Upper lobe of left lung (tissue), 6 donors: ENCODE measurements around the gene NEURL1. TPM values are rescaled to one million over a fixed set of nuclear protein-coding genes. Genes with fewer than 3 reads are reported as not detected.

Experiments used
- ATAC-seq, 2 donors: fragments of 200-7000 bp; cut with Tn5 transposase; one replicate each; pipeline ENCODE4 v1.9.1; 2022; ENCODE audit warnings: mild to moderate bottlenecking in 2 of 2, moderate library complexity in 2 of 2; ENCODE audit not compliant: low FRiP score in 2 of 2
- DNase-seq, 2 donors: peaks; one replicate each; pipeline ENCODE4 v3.0.0-alpha.2; 2019 to 2020
- H3K27ac ChIP-seq, 4 donors: fragments of 200-600 bp; sonication (generic); one replicate each; pipeline ENCODE4 v1.5.1; 2016 to 2019
- H3K27me3 ChIP-seq, 4 donors: fragments of 200-600 bp; sonication (generic); one replicate each; pipeline ENCODE4 v1.5.1; 2017 to 2019
- H3K36me3 ChIP-seq, 4 donors: fragments of 200-600 bp; sonication (generic); one replicate each; pipeline ENCODE4 v1.5.1; 2016 to 2019
- H3K4me1 ChIP-seq, 4 donors: fragments of 200-600 bp; sonication (generic); one replicate each; pipeline ENCODE4 v1.5.1; 2018 to 2019
- H3K4me3 ChIP-seq, 4 donors: fragments of 200-600 bp; sonication (generic); one replicate each; pipeline ENCODE4 v1.5.1; 2017 to 2019; ENCODE audit warnings: mild to moderate bottlenecking in 2 of 4, moderate library complexity in 1 of 4
- H3K9me3 ChIP-seq, 4 donors: fragments of 200-600 bp; sonication (generic); one replicate each; pipeline ENCODE4 v1.5.1; 2018 to 2019
- EP300 ChIP-seq, 4 donors: sonication (generic); formaldehyde crosslinking; IDR thresholded peaks; one replicate each; pipeline ENCODE4 v1.5.1; 2017; ENCODE audit warnings: antibody characterized with exemption in 4 of 4, control low read depth in 2 of 4
- POLR2A ChIP-seq, 4 donors: fragments of 450-650 bp; IDR thresholded peaks; one replicate each; pipeline ENCODE4 v1.5.1; 2016 to 2017; ENCODE audit warnings: antibody characterized with exemption in 4 of 4, mild to moderate bottlenecking in 2 of 4
- POLR2AphosphoS5 ChIP-seq, 2 donors: sonication (generic); formaldehyde crosslinking; IDR thresholded peaks; one replicate each; pipeline ENCODE4 v1.5.1; 2017; ENCODE audit warnings: antibody characterized with exemption in 2 of 2
- WGBS, 2 donors: methylation state at CpG; one replicate each; pipeline ENCODE4 v1.1.5; 2017 to 2018; 5-methylcytosine and 5-hydroxymethylcytosine counted together
- total RNA-seq, 6 donors: library from RNA; depleted of rRNA in 4 of 6; stranded (reverse); fragments of >200 nt in 4 of 6; gene quantifications; one replicate each; pipeline versions ENCODE4 v1.1.0 to v1.2.1, GENCODE V29; 2016 to 2021
- TF ChIP-seq, protein P1 (sequence below), 6 experiments: fragments of 450-650 bp in 4 of 6; fragments of 200-600 bp in 2 of 6; sonication (generic) in 2 of 6; IDR thresholded peaks; one replicate each; pipeline ENCODE4 v1.5.1; 2016 to 2019; ENCODE audit warnings: antibody characterized with exemption in 6 of 6
- donor health status: DM: no; HTN: no; CAD: no; lungs with moderate emphysema.
- donor health status: DM: no; HTN: yes; CAD: no; lungs with severe emphysema.

NEURL1 gene
- total RNA-seq, 6 donors from 2014 or later, result 0.22 to 1.1 (median 0.80) TPM; not detected in 1

DNA sequence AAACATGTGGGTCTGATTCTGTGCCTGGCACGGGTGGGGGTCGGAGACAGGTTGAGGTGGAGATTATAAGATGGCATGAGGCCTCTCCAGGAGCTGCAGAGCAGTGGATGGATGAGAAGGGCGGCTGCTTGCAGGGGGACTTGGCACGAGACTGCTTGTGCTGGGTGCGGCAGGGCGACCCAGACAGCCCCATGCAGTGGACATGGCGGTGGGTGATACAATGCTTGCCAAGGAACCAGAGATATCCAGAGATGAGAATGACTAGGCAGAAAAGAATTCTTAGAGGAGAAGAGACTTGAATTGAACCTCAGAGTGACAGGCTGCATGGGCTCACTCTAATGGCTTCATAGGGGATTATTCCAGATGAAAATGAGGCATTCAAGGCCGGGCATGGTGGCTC is 145.4 kb downstream of the NEURL1 start:
- H3K9me3 ChIP-seq, result no peaks in the 10 kb centered on the region
- H3K4me1 ChIP-seq, result peaks cover 5 to 28% (median 16%) of the 10 kb centered on the region in 4 donors
- ATAC-seq (no peak), DNase-seq (no peak)
- WGBS, 2 donors, result 85 to 90% methylated on average over 8 of the region's 8 CpGs
- H3K36me3 ChIP-seq, result peaks cover 0 to 2% (median 0%) of the 10 kb centered on the region in 4 donors
- no peak for TF ChIP-seq EP300 (IDR thresholded peaks at IDR 0.05)
- TF ChIP-seq POLR2AphosphoS5 (IDR thresholded peaks at IDR 0.05), result no peak
- TF ChIP-seq, protein P1, sequence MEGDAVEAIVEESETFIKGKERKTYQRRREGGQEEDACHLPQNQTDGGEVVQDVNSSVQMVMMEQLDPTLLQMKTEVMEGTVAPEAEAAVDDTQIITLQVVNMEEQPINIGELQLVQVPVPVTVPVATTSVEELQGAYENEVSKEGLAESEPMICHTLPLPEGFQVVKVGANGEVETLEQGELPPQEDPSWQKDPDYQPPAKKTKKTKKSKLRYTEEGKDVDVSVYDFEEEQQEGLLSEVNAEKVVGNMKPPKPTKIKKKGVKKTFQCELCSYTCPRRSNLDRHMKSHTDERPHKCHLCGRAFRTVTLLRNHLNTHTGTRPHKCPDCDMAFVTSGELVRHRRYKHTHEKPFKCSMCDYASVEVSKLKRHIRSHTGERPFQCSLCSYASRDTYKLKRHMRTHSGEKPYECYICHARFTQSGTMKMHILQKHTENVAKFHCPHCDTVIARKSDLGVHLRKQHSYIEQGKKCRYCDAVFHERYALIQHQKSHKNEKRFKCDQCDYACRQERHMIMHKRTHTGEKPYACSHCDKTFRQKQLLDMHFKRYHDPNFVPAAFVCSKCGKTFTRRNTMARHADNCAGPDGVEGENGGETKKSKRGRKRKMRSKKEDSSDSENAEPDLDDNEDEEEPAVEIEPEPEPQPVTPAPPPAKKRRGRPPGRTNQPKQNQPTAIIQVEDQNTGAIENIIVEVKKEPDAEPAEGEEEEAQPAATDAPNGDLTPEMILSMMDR (IDR thresholded peaks at IDR 0.05), result no peak
- TF ChIP-seq POLR2A (IDR thresholded peaks at IDR 0.05), result no peak
- H3K4me3 ChIP-seq, result no peak overlapping the region
- H3K27ac ChIP-seq, result peak overlapping the region in 1 of 4 donors; percentile 14
- H3K27me3 ChIP-seq, result no peaks in the 10 kb centered on the region

DNA sequence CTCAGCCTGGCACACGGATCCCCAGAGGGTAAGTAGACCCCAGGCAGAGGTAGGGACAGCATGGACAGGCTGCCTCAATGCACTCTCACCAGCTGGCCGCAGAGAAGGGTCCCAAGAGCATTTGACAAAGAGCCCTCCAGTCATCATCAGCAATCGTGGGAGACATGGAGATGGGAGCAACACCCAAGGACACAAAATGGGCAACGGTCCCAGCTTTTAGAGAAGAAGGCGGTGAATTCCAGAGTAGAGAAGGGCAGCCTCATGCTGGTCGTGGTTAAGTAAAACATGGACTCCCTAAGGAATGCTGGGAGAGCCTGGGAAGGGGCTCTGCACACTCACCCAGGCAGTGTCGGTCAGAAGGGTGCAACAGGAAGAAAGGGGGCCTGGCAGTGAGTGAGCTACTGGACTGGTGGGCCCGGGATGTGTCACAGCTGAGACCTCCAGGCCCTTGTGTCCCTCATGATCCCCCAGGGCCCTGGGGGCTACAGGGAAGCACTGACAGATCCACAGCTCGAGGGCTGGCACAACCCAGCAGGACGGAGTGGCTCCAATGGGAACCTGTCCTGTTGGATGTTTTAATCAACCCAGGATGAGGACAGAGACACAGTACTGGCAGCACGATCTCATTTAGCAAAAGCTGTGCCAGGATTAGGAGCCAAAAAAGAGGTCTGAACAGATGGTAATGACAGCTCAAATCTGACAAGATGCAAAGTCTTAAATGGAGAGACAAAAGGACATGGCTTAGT is 147.1 kb downstream of the NEURL1 start:
- TF ChIP-seq, protein P1 (IDR thresholded peaks at IDR 0.05), result no peak
- TF ChIP-seq POLR2AphosphoS5 (IDR thresholded peaks at IDR 0.05) (no peak), POLR2A (IDR thresholded peaks at IDR 0.05) (no peak), EP300 (IDR thresholded peaks at IDR 0.05) (no peak)
- H3K36me3 ChIP-seq, result no peaks in the 10 kb centered on the region
- no peaks in the 10 kb centered on the region for H3K9me3 ChIP-seq
- peak overlapping the region in 1 of 4 donors; percentile 17 for H3K27ac ChIP-seq
- ATAC-seq (no peak), DNase-seq (no peak)
- no peak overlapping the region for H3K4me3 ChIP-seq
- WGBS, 2 donors, result 70% methylated on average over 11 of the region's 11 CpGs
- H3K4me1 ChIP-seq, result peaks cover 5 to 36% (median 25%) of the 10 kb centered on the region in 4 donors
- no peaks in the 10 kb centered on the region for H3K27me3 ChIP-seq

DNA sequence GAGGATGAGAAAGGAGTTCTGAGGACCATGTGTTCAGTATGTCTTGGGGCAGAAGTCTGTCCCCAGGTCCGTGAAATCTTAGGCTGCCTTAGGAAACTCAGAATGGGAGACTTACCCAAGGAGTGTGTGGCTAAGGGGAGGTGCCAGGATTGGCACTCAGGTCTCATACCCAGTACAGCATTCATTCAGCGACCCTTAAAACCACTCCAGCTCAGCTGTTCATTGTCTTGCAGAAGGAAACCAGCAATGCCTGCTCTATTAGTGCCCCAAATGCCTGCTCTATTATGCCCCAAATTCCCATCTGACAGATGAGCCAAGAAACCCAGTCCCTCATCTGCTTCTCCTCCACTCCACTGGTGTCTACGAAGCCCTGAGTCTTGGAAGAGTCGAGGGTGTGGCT is 147.8 kb downstream of the NEURL1 start:
- H3K27ac ChIP-seq, result peak overlapping the region in 1 of 4 donors; percentile 2
- H3K4me3 ChIP-seq, result no peak overlapping the region
- DNase-seq, result no peak
- peaks cover 5 to 37% (median 28%) of the 10 kb centered on the region in 4 donors for H3K4me1 ChIP-seq
- no peaks in the 10 kb centered on the region for H3K9me3 ChIP-seq
- TF ChIP-seq POLR2A (IDR thresholded peaks at IDR 0.05) (no peak), EP300 (IDR thresholded peaks at IDR 0.05) (no peak), POLR2AphosphoS5 (IDR thresholded peaks at IDR 0.05) (no peak)
- TF ChIP-seq, protein P1 (IDR thresholded peaks at IDR 0.05), result no peak
- no peaks in the 10 kb centered on the region for H3K36me3 ChIP-seq
- ATAC-seq, result no peak
- WGBS, 2 donors, result 73 to 81% methylated on average over 4 of the region's 4 CpGs
- no peaks in the 10 kb centered on the region for H3K27me3 ChIP-seq

Other genes starting within 250 kb of the NEURL1 start
- gene RPEL1, start 247.8 kb upstream of the NEURL1 start, total RNA-seq, result not detected
- under 1 TPM in 2 of 6 donors, not detected in 4; 0.13 to 0.39 TPM for gene INA, start 216.6 kb upstream of the NEURL1 start, total RNA-seq
- 10 to 100 TPM in 1 of 6 donors, 1 to 10 TPM in 5; 6.0 to 10.9 (median 6.7) TPM for gene PCGF6, start 142.6 kb upstream of the NEURL1 start, total RNA-seq
- gene TAF5, start 125.7 kb upstream of the NEURL1 start, total RNA-seq, result 1 to 10 TPM; 1.1 to 7.6 (median 4.4) TPM
- 100 to 1,000 TPM in 4 of 6 donors, 1 to 10 TPM in 2; 5.1 to 218 (median 164) TPM for gene ATP5MK, start 97.2 kb upstream of the NEURL1 start, total RNA-seq
- gene PDCD11, start 97.1 kb upstream of the NEURL1 start, total RNA-seq, result 10 to 100 TPM; 14.8 to 25.1 (median 20.8) TPM
- 10 to 100 TPM; 25.6 to 56.8 (median 40.5) TPM for gene CALHM2, start 41.3 kb upstream of the NEURL1 start, total RNA-seq
- gene CALHM1, start 34.8 kb upstream of the NEURL1 start, total RNA-seq, result not detected
- under 1 TPM in 2 of 6 donors, not detected in 4; 0.30 to 0.79 TPM for gene CALHM3, start 14.5 kb upstream of the NEURL1 start, total RNA-seq